HepG2 (cell line): ENCODE results near the gene SLC25A5.

Experiments used
- MAFG ChIP-seq: sonication (generic); formaldehyde crosslinking; IDR thresholded peaks from 2 replicates; pipeline ENCODE4 v1.5.1; 2020; ENCODE audit warnings: mild to moderate bottlenecking, missing genetic modification reagents
- YEATS2 ChIP-seq: sonication (generic); formaldehyde crosslinking; IDR thresholded peaks from 2 replicates; pipeline ENCODE4 v1.4.0; 2020; ENCODE audit warnings: missing genetic modification reagents, borderline replicate concordance

DNA sequence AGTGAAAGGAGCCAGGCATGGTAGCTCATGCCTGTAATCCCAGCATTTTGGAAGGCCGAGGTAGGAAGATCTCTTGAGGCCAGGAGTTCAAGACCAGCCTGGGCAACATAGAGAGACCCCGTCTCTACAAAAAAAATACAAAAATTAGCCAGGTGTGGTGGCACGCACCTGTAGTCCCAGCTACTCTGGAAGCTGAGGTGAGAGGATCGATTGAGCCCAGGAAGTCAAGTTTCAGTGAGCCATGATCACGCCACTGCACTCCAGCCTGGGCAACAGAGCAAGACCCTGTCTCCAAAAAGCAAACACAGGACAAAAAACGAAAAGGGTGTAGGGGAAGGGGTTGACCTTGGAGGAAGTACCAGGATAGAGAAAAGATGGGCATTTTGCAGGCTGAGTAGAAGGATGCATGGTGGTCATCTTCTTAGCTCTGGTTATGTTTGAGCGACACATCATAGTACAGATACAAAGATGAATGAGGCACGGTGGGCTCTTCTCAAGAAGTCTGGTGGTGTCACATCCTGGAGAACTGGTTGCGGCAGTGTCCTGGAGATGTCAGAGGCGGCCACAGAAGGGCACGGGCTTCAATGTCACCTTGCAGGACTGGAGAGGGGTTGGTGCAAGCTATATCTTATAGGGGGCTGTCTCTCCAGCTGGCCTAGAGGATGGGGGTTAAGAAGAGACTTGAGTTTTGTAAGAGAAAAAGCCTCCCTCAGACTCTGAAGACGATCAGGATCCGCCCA, 32.0 kb downstream of the SLC25A5 start:
- no peak for TF ChIP-seq YEATS2 (CRISPR knock-in tag)
- TF ChIP-seq MAFG (CRISPR knock-in tag): no peak
